HG03045 (cell line): ENCODE results near the gene PRKAG2.

Experiments used
- ATAC-seq: cut with Tn5 transposase; IDR thresholded peaks from one replicate; pipeline ENCODE4 v1.9.1; 2021; ENCODE audit warnings: mild to moderate bottlenecking, moderate library complexity; ENCODE audit not compliant: unreplicated experiment

The PRKAG2 gene

GRCh38 chr7:151776446-151776845 lies 100.5 kb downstream of the PRKAG2 start:
- ATAC-seq: no peak

DNA sequence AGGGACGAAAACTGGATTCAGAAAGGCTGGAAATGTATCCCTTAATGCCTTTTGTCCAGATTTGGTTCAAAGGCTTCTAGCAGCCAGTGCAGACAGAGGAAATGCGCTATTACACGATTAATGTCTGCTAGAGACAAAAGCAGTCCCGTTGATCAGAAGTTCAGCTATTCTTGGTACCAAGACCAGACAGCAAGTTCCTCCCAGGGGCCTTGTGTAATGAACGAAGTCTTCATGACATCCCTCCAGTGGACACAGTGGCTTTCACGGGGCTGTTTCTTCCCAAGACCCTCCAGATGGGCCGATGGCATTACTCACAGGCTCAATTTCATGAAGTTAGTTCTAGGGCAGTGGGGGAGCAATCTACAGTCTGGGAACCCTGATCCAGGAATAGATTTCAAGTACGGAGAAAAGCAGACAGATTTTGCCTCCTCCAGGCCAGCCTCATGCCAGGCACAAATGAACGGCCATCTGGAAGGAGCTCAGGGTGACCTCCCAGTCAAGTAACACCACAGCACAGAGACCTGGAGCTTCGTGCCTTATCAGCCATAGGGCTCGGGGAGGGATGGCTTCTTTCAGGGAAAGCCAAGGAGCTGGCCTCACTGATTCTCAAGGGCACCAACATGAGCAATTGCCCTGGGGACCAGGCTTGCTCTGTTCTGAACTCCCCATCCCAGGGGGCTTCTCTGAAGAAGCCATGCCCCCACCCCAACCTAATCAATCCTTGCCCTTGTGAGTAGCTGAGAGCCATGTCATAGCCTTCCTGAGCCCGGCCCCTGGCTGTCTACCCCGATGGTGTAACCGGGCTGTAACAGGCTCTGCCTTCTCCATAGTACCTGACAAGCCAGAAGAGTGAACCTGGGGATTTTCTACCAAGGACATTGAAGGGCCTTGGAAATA lies 101.1 kb downstream of the PRKAG2 start:
- no peak for ATAC-seq

DNA sequence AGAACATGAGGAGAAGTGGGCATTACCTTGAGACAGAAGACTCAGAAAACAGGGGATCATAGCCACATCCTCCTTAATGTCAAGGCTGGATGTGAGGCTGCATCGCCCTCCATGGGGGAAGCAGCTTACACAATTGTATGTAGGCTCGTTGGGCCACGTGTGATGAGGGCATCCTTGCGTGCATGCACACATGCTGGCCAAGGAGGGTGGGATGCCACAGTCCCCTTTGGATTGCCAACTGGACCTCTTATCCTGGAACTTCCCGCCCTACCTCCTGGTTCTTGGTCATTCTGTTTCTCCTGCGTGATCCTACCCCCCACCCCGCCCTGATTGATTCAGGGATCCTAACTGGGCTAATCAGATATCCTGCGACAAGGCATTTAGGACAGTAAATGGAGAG lies 102.0 kb downstream of the PRKAG2 start:
- ATAC-seq: no peak

DNA sequence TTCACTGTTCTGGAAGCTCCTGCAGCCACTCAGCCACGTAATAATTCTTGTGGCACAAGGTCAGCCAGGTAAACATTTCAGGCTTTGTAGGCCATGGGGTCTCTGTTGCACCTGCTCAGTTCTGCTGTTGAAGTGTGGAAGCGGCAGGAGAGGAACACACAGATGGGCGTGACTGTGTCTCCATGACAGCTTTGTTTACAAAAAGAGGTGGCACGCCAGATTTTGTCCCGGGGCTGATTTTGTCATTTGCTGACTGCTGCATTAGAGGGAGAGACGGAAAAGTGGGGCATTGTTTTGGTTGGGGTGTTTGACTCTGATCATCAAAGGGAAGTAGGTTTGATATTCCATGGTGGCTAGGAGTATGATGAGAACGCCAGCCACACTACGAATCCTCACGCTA lies 103.1 kb downstream of the PRKAG2 start:
- no peak for ATAC-seq

- ATAC-seq: no peak
Measured at GRCh38 chr7:151770232-151770631, 106.7 kb downstream of the PRKAG2 start.

DNA sequence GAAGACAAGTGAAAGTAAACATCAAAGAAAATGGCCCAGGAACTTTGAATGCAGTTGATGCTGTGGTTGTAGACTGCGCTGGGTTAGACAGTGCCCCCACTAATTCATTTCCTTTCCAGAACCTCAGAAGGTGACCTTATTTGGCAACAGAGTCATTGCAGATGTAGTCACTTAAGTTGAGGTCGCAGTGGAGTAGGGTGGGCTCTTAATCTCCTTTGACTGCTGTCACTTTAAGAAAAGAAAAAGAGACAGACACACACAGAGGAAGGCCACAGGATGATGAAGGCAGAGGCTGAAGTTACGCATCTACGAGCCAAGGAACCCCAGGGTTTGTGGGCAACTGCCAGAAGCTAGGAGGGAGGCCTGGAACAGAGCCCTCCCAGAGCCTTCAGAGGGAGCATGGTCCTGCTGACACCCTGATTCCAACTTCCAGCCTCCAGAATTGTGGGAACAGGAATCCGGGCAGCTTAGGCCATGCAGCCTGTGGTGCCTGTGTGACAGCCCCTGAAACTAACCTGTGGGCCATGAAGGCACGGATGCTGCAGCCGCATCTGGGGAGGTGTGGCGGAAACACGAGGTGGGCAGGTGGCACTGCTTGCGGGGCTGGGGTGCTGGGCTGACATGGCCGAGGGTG lies 107.6 kb downstream of the PRKAG2 start:
- no peak for ATAC-seq

DNA sequence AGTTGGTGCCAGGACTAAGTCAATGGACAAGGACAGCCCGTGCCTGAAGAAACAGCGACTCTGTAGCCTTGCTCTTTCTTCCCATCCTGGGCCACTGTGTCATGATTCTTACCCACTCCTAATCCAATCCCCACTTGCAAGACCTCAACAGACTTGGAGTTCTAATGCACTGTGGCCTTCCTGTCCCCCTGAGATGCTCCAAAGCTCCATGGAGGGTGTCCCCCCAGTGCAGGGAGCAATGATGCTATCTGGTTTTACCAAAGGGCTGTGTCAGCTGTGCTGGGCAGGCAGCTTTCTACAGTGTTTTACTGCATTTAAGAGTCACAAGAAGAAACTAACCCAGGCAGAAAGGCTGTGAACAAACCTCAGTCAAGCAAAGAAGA lies 108.1 kb downstream of the PRKAG2 start:
- no peak for ATAC-seq

- no peak for ATAC-seq
Measured at GRCh38 chr7:151767557-151767956, 109.4 kb downstream of the PRKAG2 start.

DNA sequence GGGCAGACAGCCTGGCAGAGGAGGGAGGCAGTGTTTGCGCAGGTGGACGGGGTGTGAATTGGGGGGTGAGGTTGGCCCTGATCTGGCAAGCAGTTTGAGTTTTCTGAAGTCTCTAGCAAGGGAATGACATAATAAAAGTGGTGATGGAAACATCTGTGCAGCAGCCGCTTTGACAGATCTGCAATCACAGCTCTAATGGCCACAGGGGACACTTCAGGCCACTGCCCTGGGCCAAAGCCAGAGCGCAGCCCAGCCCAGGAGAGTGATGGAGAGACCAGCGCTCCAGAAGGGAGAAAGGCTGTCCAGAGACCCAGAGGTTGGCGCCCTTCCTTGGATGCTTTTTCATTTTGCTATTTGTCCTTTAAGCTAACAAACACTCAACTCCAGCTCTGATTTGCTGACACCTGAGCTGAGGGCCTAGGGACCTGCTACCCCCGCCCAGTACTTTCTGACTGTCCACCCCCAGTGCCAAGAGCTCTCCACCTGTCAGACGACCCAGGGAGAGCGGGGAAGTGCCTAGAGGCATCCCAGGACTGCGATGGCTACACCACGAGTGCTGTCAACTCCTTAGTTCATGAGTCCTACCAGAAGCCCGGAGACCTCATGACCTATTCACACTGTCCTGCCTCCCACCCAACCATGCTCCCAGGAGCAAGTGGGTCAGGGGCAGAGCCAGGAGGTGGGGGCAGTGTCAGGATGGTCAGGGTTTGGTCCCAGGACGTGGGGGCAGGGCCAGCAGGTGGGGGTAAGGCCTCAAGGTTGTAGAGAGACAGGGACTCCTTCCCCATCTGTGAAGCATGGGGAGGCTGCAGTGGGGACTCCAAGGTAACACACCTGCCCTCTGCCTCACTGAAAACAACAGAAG lies 112.6 kb downstream of the PRKAG2 start:
- ATAC-seq: no peak

- ATAC-seq: no peak
Measured at GRCh38 chr7:151763420-151763984, 113.4 kb downstream of the PRKAG2 start.

DNA sequence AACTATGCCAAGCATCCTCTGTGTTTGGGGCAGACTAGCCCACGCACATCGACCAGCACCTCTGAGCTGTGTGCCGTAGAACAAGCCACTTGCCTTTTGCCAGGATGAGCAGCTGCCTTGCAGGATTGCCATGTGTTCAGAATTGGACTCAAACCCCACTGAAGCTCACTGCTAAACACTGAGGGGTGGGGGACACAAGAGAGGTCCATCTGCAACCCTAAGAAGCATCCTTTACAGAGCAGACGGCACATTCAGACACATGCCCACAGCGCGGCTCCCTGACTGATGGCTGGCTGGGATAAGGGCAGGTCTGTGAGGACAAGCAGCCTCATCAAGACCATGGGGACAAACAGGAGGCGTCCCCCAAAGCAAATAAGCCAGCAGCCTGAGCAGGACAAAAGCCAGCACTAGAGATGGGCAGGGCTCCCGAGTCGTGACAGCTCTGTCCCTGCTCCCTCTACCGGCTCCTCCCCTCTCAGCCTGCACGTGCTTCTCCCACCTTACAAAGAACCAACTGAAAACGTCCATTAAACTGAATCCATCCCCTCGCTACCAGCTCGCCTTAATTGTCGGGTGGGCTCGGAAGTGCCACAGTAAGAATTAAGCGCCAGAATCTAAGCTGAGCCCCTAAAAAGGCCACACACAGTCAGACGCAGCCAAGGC lies 114.2 kb downstream of the PRKAG2 start:
- no peak for ATAC-seq

- no peak for ATAC-seq
Measured at GRCh38 chr7:151761957-151762356, 115.0 kb downstream of the PRKAG2 start.

- ATAC-seq: no peak
Measured at GRCh38 chr7:151761231-151761630, 115.7 kb downstream of the PRKAG2 start.

- ATAC-seq: no peak
Measured at GRCh38 chr7:151759591-151760042, 117.3 kb downstream of the PRKAG2 start.

DNA sequence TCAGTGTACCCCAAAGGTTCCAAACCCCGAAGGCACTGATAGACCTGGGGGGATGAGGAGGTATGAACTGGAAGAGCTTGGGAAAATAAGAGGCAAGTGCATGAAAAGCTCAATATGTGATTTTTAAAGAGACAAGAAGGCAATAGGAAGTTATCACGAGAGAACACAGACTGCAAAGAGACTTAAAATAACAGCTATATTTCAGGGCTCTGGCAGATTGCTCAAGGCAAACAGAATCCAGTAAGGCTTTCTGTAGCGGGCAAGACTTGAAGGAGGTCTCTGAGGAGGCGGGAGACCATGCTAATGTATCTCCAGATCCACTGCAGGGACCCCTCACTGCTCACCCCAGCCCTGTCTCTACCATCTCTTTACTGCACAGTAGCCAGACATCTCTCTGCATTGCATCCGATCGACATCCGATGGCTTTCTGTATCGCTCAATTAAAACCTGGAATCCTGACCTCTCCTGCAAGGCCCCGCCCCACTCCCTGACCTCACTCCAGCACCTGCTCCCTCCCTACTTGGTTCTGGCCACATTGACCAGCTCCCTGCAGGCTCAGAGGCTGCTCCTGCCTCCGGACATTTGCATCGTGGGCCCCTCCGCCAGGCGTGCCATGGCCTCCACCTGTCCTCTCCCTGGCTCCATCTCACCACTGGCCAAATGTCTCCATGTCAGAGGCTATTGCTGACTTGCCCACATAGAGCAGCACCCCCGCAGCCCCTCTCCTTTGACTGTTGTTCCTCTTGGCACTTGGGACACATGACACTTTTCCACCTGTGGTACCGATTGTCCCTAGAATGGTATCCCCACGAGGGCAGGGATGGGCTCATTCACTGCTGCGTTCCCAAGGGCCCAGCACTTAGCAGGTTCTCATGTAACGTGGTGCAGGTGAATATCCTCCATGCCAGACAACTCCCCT lies 118.0 kb downstream of the PRKAG2 start:
- no peak for ATAC-seq

DNA sequence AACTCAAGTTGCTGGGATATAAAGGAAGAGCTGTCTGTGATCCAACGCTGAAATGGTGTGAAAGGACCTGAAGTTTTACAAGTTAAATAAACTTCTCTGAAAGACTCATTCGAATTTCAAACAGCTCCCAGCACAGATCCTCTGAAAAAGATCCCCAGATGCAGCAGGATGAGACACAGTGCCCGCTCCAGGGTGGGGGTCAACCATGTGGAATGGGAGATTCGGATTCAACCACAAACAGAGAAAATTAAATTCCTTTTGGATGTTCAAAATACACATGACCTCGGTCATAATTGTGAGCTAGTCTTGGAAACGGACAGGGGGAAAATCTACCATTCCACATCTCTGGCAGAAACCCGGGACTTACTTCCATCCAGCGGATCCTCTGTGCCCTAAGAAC lies 119.6 kb downstream of the PRKAG2 start:
- no peak for ATAC-seq

DNA sequence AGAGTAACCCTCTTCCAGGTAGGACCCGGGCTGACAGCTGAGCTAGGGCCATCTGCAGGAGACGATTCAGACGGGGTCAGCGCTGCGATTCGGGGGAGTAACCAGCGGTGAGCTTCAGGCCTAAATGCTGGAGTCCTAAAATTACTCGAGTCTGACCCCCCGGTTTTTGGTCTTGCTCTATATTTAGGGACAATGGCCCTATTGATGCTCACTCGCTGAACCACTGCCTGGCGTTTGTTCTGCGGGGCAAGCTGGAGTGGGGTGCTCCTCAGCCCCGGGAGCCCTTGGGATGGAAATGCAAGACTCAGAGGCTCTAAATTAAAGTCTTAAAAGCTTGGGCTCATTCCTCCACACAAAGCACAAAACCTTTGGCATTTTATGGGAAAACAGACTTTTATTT lies 120.0 kb downstream of the PRKAG2 start:
- ATAC-seq: no peak

GRCh38 chr7:151756076-151756731 lies 120.7 kb downstream of the PRKAG2 start:
- ATAC-seq: no peak
